Esophagus muscularis mucosa (tissue), 4 donors: ENCODE results near the gene MEGF6. TPM values are rescaled to one million over a fixed set of nuclear protein-coding genes. Genes with fewer than 3 reads are reported as not detected.

ENCODE experiments used
- DNase-seq: peaks from one replicate; pipeline ENCODE4 v3.0.0-alpha.2; 2017; ENCODE audit errors: extremely low spot score
- H3K27ac ChIP-seq, 4 donors: fragments of 200-600 bp; sonication (generic); replicated peaks in 1 of 4; 1 replicate in 3 of 4; 2 replicates in 1 of 4; pipeline ENCODE4 v1.5.1; 2016 to 2019; ENCODE audit warnings: mild to moderate bottlenecking in 1 of 4
- H3K27me3 ChIP-seq, 4 donors: fragments of 200-600 bp; sonication (generic); one replicate each; pipeline versions ENCODE4 v1.5.1 to v1.6.0; 2016 to 2019
- H3K36me3 ChIP-seq, 4 donors: fragments of 200-600 bp; sonication (generic); one replicate each; pipeline ENCODE4 v1.5.1; 2016 to 2019
- H3K4me1 ChIP-seq, 4 donors: fragments of 200-600 bp; sonication (generic); one replicate each; pipeline ENCODE4 v1.5.1; 2016 to 2019
- H3K4me3 ChIP-seq, 4 donors: fragments of 200-600 bp; sonication (generic); 1 replicate in 2 of 4; 2 replicates in 2 of 4; pipeline ENCODE4 v1.5.1; 2016 to 2019; ENCODE audit warnings: mild to moderate bottlenecking in 4 of 4, moderate library complexity in 1 of 4
- H3K9me3 ChIP-seq, 4 donors: fragments of 200-600 bp; sonication (generic); 1 replicate in 3 of 4; 2 replicates in 1 of 4; pipeline ENCODE4 v1.5.1; 2016 to 2019
- CTCF ChIP-seq, 3 experiments: fragments of 200-600 bp in 2 of 3; fragments of 450-650 bp in 1 of 3; sonication (generic) in 2 of 3; IDR thresholded peaks; one replicate each; pipeline ENCODE4 v1.5.1; 2017 to 2019; ENCODE audit warnings: antibody characterized with exemption in 3 of 3, mild to moderate bottlenecking in 2 of 3, moderate library complexity in 1 of 3
- EP300 ChIP-seq: sonication (generic); formaldehyde crosslinking; IDR thresholded peaks from one replicate; pipeline ENCODE4 v1.6.1; 2017; ENCODE audit warnings: antibody characterized with exemption
- POLR2A ChIP-seq: fragments of 450-650 bp; IDR thresholded peaks from one replicate; pipeline ENCODE4 v1.6.1; 2017; ENCODE audit warnings: antibody characterized with exemption, moderate library complexity, mild to moderate bottlenecking, low read depth
- POLR2AphosphoS5 ChIP-seq, 2 donors: sonication (generic); formaldehyde crosslinking; IDR thresholded peaks; one replicate each; pipeline ENCODE4 v1.6.1; 2017; ENCODE audit warnings: antibody characterized with exemption in 2 of 2
- WGBS: methylation state at CpG from one replicate; pipeline ENCODE4 v1.1.5; 2018; 5-methylcytosine and 5-hydroxymethylcytosine counted together
- intact Hi-C: fragments of 100-400 bp; cut with DNase I; formaldehyde crosslinking; loops from one replicate; pipeline ENCODE4 v1.15.1; 2023
- total RNA-seq, 4 donors: library from RNA; depleted of rRNA; stranded (reverse); fragments of >200 nt; gene quantifications; one replicate each; pipeline versions ENCODE4 v1.1.0 to v1.2.1, GENCODE V29; 2016

The MEGF6 gene
- total RNA-seq, 4 donors from 2014 or later: 9.3 to 18.1 (median 12.7) TPM

- Histone ChIP-seq H3K4me3 (peak overlapping the region in 3 of 4 donors; percentile 17 to 35 (median 22)), H3K36me3 (no peaks in the 10 kb centered on the region), H3K9me3 (no peaks in the 10 kb centered on the region), H3K4me1 (peaks cover 12 to 29% (median 24%) of the 10 kb centered on the region in 4 donors), H3K27ac (no peak overlapping the region), H3K27me3 (peaks cover 0 to 19% (median 0%) of the 10 kb centered on the region in 4 donors)
- WGBS: 61% methylated on average over 6 of the region's 26 CpGs
- intact Hi-C loops: no loop called here
- no peak for TF ChIP-seq POLR2AphosphoS5 (IDR thresholded peaks at IDR 0.05)
- no peak for TF ChIP-seq POLR2A
- no peak for TF ChIP-seq CTCF (IDR thresholded peaks at IDR 0.05)
- no peak for TF ChIP-seq EP300
- no peak for DNase-seq
Observed at GRCh38 chr1:3598051-3598491, 13.2 kb downstream of the MEGF6 start.

- Histone ChIP-seq H3K9me3 (no peaks in the 10 kb centered on the region), H3K27me3 (peaks cover 0 to 19% (median 0%) of the 10 kb centered on the region in 4 donors), H3K4me3 (peak overlapping the region in 2 of 4 donors; percentile 17 to 22), H3K4me1 (peaks cover 12 to 29% (median 25%) of the 10 kb centered on the region in 4 donors), H3K27ac (no peak overlapping the region), H3K36me3 (no peaks in the 10 kb centered on the region)
- intact Hi-C loops: no loop called here
- no peak for TF ChIP-seq EP300
- DNase-seq: no peak
- 75% methylated on average over 7 of the region's 11 CpGs for WGBS
Observed at GRCh38 chr1:3597599-3597964, 13.7 kb downstream of the MEGF6 start.

- intact Hi-C loops: no loop called here
Observed at GRCh38 chr1:3596663-3597598, 14.4 kb downstream of the MEGF6 start.

GRCh38 chr1:3595949-3596348 is 15.4 kb downstream of the MEGF6 start:
- 95% methylated on average over 3 of the region's 7 CpGs for WGBS
- Histone ChIP-seq H3K9me3 (no peaks in the 10 kb centered on the region), H3K4me1 (peaks cover 12 to 29% (median 25%) of the 10 kb centered on the region in 4 donors), H3K36me3 (no peaks in the 10 kb centered on the region), H3K27ac (no peak overlapping the region), H3K27me3 (peaks cover 0 to 26% (median 0%) of the 10 kb centered on the region in 4 donors), H3K4me3 (no peak overlapping the region)
- intact Hi-C loops: no loop called here
- TF ChIP-seq POLR2A (no peak), EP300 (no peak), CTCF (IDR thresholded peaks at IDR 0.05) (no peak), POLR2AphosphoS5 (IDR thresholded peaks at IDR 0.05) (no peak)
- DNase-seq: no peak

More at GRCh38 chr1:3596663-3597598, 14.4 kb downstream of the MEGF6 start:
- Histone ChIP-seq H3K4me1 (peaks cover 12 to 29% (median 25%) of the 10 kb centered on the region in 4 donors), H3K9me3 (no peaks in the 10 kb centered on the region), H3K4me3 (no peak overlapping the region), H3K27ac (no peak overlapping the region), H3K27me3 (peaks cover 0 to 19% (median 0%) of the 10 kb centered on the region in 4 donors), H3K36me3 (no peaks in the 10 kb centered on the region)
- DNase-seq: no peak
- TF ChIP-seq POLR2A: no peak
- TF ChIP-seq POLR2AphosphoS5 (IDR thresholded peaks at IDR 0.05): no peak
- no peak for TF ChIP-seq CTCF (IDR thresholded peaks at IDR 0.05)
- no peak for TF ChIP-seq EP300
- 73% methylated on average over 24 of the region's 29 CpGs for WGBS

GRCh38 chr1:3594706-3595377 is 16.5 kb downstream of the MEGF6 start:
- no peak for DNase-seq
- TF ChIP-seq EP300 (no peak), POLR2A (no peak), POLR2AphosphoS5 (IDR thresholded peaks at IDR 0.05) (no peak), CTCF (IDR thresholded peaks at IDR 0.05) (no peak)
- 86% methylated on average over 21 of the region's 31 CpGs for WGBS
- H3K9me3 ChIP-seq: no peaks in the 10 kb centered on the region
- H3K27ac ChIP-seq: no peak overlapping the region
- intact Hi-C loops: no loop called here
- H3K36me3 ChIP-seq: no peaks in the 10 kb centered on the region
- no peak overlapping the region for H3K4me3 ChIP-seq
- H3K27me3 ChIP-seq: peaks cover 0 to 30% (median 0%) of the 10 kb centered on the region in 4 donors
- peaks cover 12 to 29% (median 25%) of the 10 kb centered on the region in 4 donors for H3K4me1 ChIP-seq
